ENCODE measurements around the gene BSCL2. TPM values are rescaled to one million over a fixed set of nuclear protein-coding genes. Genes with fewer than 3 reads are reported as not detected.

BSCL2 gene
- total and polyA plus RNA-seq, 2 of the 13 experiments (the other 11 are each of a cell fraction or from before 2014, with no cell fraction given) = 19.5 to 21.1 TPM

DNA sequence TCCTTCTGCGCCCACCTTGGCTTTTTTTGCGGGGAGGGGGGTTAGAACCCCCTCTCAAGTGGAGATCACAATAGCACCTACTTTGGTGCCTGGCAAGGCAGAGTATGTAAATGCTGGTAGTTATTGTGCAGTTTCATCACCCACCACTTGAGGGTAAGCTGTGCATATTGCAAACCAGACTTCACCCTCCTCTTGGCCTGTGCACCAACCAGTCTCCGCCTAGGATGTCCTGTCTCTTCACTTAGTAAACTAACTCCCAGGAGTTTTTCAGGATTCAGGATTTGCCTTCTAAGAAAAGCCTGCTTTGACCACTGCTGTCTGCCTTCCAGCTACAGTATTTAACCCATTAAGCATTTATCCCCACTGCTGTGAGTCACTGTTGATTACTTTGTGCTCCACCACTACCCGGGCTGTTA is 26.4 kb downstream of the BSCL2 start:
- Histone ChIP-seq H3K9ac (ENCODE audit: insufficient read depth, low read depth, low read length) (peak overlapping the region; percentile 56), H3K27me3 (ENCODE audit: control insufficient read depth in 1 of 2, insufficient read depth in 2 of 2, low read length in 2 of 2) (no peaks in the 10 kb centered on the region), H3K27ac (ENCODE audit: extremely low read length, insufficient read depth, low read length) (peak overlapping the region; percentile 36), H3K4me1 (ENCODE audit: insufficient read depth, low read length) (peaks cover 37% of the 10 kb centered on the region), H3K4me3 (replicated peaks in 1 of 3; ENCODE audit: insufficient read depth in 1 of 3, low read depth in 2 of 3, low read length in 3 of 3) (peak overlapping the region; percentile 8 to 58 (median 25); a peak in 5 of 6 replicates), H4K20me1 (ENCODE audit: insufficient read depth, low read length) (no peaks in the 10 kb centered on the region), H2AFZ (ENCODE audit: low read length) (peak overlapping the region; percentile 78), H3K4me2 (ENCODE audit: low read depth, low read length) (peak overlapping the region; percentile 86), H3K79me2 (ENCODE audit: insufficient read depth, low read length) (peaks cover 8% of the 10 kb centered on the region), H3K9me3 (ENCODE audit: low read length) (no peaks in the 10 kb centered on the region), H3K36me3 (replicated peaks in 1 of 2; ENCODE audit: control insufficient read depth in 1 of 2, insufficient read depth in 2 of 2, low read length in 2 of 2) (0 out of 5 replicates have a peak, but pooled peaks cover 0 to 4% of the 10 kb centered on the region in 2 experiments)
- DNase-seq (ENCODE audit: low spot score) (peak; percentile 80), ATAC-seq (peak; percentile 95), FAIRE-seq (peak; percentile 99)
- in situ Hi-C loops (cut with HindIII; ENCODE audit: extremely low pct_ligation_motif_present, low pct_unique_long_range_greater_than_20kb) = no loop called here
- intact Hi-C loops (cut with micrococcal nuclease; ENCODE audit: unreplicated experiment) = no loop called here
- POLR2A ChIA-PET = interaction anchor here (0.7 to 3.6 kb wide), 19 partner anchors 9 to 176 kb away, joined by 3 to 54 read pairs (median 8); partner anchors contain the start of genes B3GAT3, C11orf98, CSKMT and EEF1G
- CTCF ChIA-PET (ENCODE audit: low intra/inter-chr PET ratio, low total read pairs) = interaction anchor here (1.3 kb wide), 1 partner anchor 14 kb away, joined by 9 read pairs; no protein-coding TSS in a partner anchor
- WGBS (ENCODE audit: low lambda C conversion rate) = 2% methylated on average over 4 of the region's 4 CpGs
- BruUV-seq (replicated peaks) = no TSS peak
- TF ChIP-seq HNF4A (CRISPR knock-in tag; IDR thresholded peaks at IDR 0.05) (0 out of 2 replicates have a peak, but pooled peaks have one; percentile 15), IRF2 (CRISPR knock-in tag; IDR thresholded peaks at IDR 0.05) (peak; percentile 45; the same call in 1 of the 2 replicates), HDAC2 (CRISPR knock-in tag; IDR thresholded peaks at IDR 0.05) (0 out of 2 replicates have a peak, but pooled peaks have one; percentile 25), DRAP1 (CRISPR knock-in tag; IDR thresholded peaks at IDR 0.05) (peak; percentile 15; the same call in 1 of the 2 replicates), ZZZ3 (CRISPR knock-in tag; IDR thresholded peaks at IDR 0.05; ENCODE audit: borderline replicate concordance) (no peak), STAT5B (CRISPR knock-in tag; IDR thresholded peaks at IDR 0.05) (no peak), CCAR2 (optimal IDR thresholded peaks at IDR 0.05; ENCODE audit: low read depth, low read length) (no peak), MYC (CRISPR knock-in tag; IDR thresholded peaks at IDR 0.05; ENCODE audit: borderline replicate concordance) (0 out of 2 replicates have a peak, but pooled peaks have one; percentile 15), ZNF180 (CRISPR knock-in tag; IDR thresholded peaks at IDR 0.05; ENCODE audit: borderline replicate concordance, low read depth) (no peak), TFDP2 (CRISPR knock-in tag; IDR thresholded peaks at IDR 0.05) (no peak), BCL6 (CRISPR knock-in tag; IDR thresholded peaks at IDR 0.05) (peak; percentile 85), TRAFD1 (CRISPR knock-in tag; IDR thresholded peaks at IDR 0.05; ENCODE audit: borderline replicate concordance) (no peak)
- TF ChIP-seq, protein P1, sequence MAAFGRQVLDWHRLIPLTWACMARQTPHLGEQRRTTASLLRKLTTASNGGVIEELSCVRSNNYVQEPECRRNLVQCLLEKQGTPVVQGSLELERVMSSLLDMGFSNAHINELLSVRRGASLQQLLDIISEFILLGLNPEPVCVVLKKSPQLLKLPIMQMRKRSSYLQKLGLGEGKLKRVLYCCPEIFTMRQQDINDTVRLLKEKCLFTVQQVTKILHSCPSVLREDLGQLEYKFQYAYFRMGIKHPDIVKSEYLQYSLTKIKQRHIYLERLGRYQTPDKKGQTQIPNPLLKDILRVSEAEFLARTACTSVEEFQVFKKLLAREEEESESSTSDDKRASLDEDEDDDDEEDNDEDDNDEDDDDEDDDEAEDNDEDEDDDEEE (CRISPR knock-in tag; IDR thresholded peaks at IDR 0.05) = 0 out of 2 replicates have a peak, but pooled peaks have one; percentile 24
- TF ChIP-seq, protein P2, sequence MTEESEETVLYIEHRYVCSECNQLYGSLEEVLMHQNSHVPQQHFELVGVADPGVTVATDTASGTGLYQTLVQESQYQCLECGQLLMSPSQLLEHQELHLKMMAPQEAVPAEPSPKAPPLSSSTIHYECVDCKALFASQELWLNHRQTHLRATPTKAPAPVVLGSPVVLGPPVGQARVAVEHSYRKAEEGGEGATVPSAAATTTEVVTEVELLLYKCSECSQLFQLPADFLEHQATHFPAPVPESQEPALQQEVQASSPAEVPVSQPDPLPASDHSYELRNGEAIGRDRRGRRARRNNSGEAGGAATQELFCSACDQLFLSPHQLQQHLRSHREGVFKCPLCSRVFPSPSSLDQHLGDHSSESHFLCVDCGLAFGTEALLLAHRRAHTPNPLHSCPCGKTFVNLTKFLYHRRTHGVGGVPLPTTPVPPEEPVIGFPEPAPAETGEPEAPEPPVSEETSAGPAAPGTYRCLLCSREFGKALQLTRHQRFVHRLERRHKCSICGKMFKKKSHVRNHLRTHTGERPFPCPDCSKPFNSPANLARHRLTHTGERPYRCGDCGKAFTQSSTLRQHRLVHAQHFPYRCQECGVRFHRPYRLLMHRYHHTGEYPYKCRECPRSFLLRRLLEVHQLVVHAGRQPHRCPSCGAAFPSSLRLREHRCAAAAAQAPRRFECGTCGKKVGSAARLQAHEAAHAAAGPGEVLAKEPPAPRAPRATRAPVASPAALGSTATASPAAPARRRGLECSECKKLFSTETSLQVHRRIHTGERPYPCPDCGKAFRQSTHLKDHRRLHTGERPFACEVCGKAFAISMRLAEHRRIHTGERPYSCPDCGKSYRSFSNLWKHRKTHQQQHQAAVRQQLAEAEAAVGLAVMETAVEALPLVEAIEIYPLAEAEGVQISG (CRISPR knock-in tag; IDR thresholded peaks at IDR 0.05) = peak; percentile 66

Measured in HepG2 (cell line).